ENCODE measurements around the gene CLSTN2. TPM values are rescaled to one million over a fixed set of nuclear protein-coding genes. Genes with fewer than 3 reads are reported as not detected.

Gene CLSTN2
- total RNA-seq, 2 experiments from 2014 or later, result 0.08 TPM; not detected in 1

DNA sequence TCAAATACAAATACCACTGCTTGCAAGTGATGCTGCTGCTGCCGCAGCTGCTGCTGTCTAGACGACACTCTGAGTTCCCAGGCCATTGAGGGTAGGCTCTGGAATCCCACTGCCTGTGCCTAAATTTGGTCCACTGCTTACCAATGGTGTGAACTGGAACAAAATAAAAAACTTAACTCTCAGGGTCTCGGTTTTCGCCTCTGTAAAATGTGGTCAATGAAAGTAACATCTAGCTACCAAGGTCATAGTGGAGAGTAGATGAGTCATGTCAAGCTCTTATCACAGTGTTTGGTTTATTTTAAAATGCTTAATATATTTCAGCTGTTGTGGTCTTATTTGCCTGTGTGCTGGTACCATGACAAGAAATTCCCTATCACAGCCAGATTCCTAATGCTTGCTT is 299.3 kb downstream of the CLSTN2 start:
- Mint-ChIP-seq H3K4me1 (no peaks in the 10 kb centered on the region), H3K9me3 (no peaks in the 10 kb centered on the region), H3K27ac (no peak overlapping the region), H3K4me3 (no peak overlapping the region), H3K36me3 (no peaks in the 10 kb centered on the region), H3K27me3 (peaks cover 9% of the 10 kb centered on the region)
- no peak for DNase-seq

DNA sequence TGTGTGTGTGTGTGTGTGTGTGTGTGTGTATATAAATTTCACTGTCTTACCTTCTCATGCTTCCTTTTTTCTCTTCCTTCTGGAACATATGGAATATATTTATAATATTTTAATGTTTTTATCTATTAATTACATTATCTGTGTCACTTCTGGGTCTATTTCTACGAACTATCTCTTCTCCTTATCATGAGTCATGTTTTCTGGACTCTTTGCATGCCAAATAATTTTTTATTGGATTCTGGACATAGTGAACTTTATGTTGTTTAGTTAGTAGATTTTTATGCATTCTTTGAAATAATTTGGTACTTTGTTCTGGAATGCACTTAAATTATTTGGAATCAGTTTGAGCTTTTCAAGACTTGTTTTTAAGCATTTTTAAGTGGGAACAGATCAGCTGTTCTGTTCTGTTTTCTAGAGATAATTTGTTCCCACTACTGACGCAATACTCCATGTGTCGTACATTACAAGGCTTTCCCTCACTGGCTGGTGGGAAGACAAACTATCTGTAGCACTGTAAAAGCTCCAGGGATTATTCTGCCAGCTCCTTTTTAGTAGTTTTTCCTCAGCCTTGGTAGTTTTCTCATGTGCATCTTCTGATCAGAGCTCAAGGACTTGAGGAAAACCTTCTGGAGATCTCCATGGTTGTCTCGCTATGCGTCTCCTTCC is 302.0 kb downstream of the CLSTN2 start:
- no peak for DNase-seq
- Mint-ChIP-seq H3K9me3 (no peaks in the 10 kb centered on the region), H3K36me3 (no peaks in the 10 kb centered on the region), H3K4me1 (no peaks in the 10 kb centered on the region), H3K27ac (no peak overlapping the region), H3K4me3 (no peak overlapping the region), H3K27me3 (peaks cover 9% of the 10 kb centered on the region)

- no peak overlapping the region for H3K4me3 Mint-ChIP-seq
- H3K36me3 Mint-ChIP-seq, result no peaks in the 10 kb centered on the region
- no peak for DNase-seq
- peaks cover 9% of the 10 kb centered on the region for H3K27me3 Mint-ChIP-seq
- no peaks in the 10 kb centered on the region for H3K4me1 Mint-ChIP-seq
- no peaks in the 10 kb centered on the region for H3K9me3 Mint-ChIP-seq
- H3K27ac Mint-ChIP-seq, result no peak overlapping the region
Measured at GRCh38 chr3:140238646-140239314, 303.8 kb downstream of the CLSTN2 start.

GRCh38 chr3:140242818-140243276 is 307.9 kb downstream of the CLSTN2 start:
- Mint-ChIP-seq H3K27me3 (no peaks in the 10 kb centered on the region), H3K27ac (no peak overlapping the region), H3K9me3 (no peaks in the 10 kb centered on the region), H3K4me1 (no peaks in the 10 kb centered on the region), H3K36me3 (no peaks in the 10 kb centered on the region), H3K4me3 (no peak overlapping the region)
- no peak for DNase-seq

DNA sequence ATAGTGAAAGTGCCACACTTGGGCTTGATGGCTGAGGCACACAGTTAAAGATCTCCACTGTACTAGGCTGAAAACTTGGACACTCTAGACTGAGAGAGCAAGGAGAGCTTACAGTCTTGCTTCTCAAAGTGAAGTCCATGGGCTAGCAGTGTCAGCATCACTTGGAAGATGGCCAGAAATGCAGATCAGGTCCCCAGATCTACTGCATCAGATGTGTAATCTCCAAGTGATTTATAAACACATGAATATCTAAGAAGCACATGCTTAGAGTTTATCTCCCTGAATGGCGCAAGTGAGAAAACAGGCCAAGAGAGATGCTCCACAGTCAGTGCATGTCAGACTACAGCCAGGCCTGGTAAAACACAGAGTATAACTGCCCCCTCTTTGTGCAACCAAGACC is 308.6 kb downstream of the CLSTN2 start:
- Mint-ChIP-seq H3K27me3 (no peaks in the 10 kb centered on the region), H3K27ac (no peak overlapping the region), H3K9me3 (no peaks in the 10 kb centered on the region), H3K36me3 (no peaks in the 10 kb centered on the region), H3K4me1 (no peaks in the 10 kb centered on the region), H3K4me3 (no peak overlapping the region)
- no peak for DNase-seq

DNA sequence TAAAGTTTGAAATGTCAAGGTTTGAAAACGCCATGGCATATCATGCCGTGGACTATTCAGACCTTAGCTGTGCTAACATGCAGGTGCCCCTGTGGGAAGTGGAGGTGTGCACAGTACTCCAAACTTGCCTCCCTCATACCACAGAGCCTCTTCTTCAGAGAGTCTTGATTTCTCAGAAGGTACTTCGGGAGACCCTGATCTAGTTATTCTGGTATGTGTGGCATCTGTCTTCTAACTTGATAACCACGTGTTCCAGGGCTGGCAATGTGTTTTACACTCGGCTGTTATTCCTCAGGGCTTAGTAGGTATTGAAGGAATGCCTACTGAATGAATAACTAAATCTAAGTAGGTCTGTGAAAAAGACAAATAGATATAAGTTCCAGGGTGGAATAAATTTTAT is 309.9 kb downstream of the CLSTN2 start:
- Mint-ChIP-seq H3K36me3 (no peaks in the 10 kb centered on the region), H3K4me1 (no peaks in the 10 kb centered on the region), H3K9me3 (no peaks in the 10 kb centered on the region), H3K27ac (no peak overlapping the region), H3K4me3 (no peak overlapping the region), H3K27me3 (no peaks in the 10 kb centered on the region)
- DNase-seq, result no peak

- Mint-ChIP-seq H3K27ac (no peak overlapping the region), H3K36me3 (no peaks in the 10 kb centered on the region), H3K9me3 (no peaks in the 10 kb centered on the region), H3K4me3 (no peak overlapping the region), H3K27me3 (no peaks in the 10 kb centered on the region), H3K4me1 (no peaks in the 10 kb centered on the region)
- no peak for DNase-seq
Measured at GRCh38 chr3:140246578-140246977, 311.6 kb downstream of the CLSTN2 start.

DNA sequence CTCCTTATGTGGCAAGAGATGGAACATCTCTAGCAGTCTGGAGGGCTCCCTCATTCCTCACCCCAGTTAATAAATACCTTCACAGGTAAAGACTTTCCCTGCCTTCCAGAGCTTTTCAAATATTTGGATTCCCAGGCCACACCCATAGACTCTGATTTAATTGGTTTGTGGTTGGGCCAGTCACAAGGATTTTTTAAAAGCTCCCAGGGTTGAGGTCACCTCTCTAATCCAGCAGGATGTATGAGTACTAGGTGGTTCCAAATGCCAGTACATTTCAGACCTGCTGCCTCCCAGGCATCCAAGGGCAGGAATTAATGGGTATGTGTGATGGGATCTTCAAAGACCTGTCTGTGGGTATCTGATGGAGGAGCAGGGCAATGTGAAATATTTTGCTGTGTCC is 312.8 kb downstream of the CLSTN2 start:
- Mint-ChIP-seq H3K27me3 (peaks cover 3% of the 10 kb centered on the region), H3K36me3 (no peaks in the 10 kb centered on the region), H3K27ac (no peak overlapping the region), H3K9me3 (no peaks in the 10 kb centered on the region), H3K4me3 (no peak overlapping the region), H3K4me1 (no peaks in the 10 kb centered on the region)
- no peak for DNase-seq

DNA sequence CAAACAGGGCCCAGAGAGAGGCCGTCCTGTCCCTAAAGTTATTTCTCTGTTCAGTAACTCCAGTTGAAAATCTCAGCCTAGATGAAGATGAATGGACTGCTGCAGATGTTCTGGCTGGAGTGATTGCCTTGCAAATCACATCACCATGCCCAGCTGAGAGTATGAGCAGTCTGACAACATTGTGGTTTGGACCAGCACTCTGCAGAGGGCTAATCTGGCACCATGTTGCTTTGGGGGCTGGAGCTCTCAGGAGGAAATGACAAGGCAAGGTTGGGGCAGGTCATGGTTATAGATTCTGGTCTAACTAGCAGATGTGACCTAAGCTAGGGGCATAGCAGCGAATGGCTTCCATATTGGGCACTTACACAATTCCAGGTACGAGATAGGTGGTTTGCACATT is 314.2 kb downstream of the CLSTN2 start:
- no peak for DNase-seq
- Mint-ChIP-seq H3K9me3 (no peaks in the 10 kb centered on the region), H3K27ac (no peak overlapping the region), H3K36me3 (no peaks in the 10 kb centered on the region), H3K27me3 (peaks cover 7% of the 10 kb centered on the region), H3K4me1 (no peaks in the 10 kb centered on the region), H3K4me3 (no peak overlapping the region)

DNA sequence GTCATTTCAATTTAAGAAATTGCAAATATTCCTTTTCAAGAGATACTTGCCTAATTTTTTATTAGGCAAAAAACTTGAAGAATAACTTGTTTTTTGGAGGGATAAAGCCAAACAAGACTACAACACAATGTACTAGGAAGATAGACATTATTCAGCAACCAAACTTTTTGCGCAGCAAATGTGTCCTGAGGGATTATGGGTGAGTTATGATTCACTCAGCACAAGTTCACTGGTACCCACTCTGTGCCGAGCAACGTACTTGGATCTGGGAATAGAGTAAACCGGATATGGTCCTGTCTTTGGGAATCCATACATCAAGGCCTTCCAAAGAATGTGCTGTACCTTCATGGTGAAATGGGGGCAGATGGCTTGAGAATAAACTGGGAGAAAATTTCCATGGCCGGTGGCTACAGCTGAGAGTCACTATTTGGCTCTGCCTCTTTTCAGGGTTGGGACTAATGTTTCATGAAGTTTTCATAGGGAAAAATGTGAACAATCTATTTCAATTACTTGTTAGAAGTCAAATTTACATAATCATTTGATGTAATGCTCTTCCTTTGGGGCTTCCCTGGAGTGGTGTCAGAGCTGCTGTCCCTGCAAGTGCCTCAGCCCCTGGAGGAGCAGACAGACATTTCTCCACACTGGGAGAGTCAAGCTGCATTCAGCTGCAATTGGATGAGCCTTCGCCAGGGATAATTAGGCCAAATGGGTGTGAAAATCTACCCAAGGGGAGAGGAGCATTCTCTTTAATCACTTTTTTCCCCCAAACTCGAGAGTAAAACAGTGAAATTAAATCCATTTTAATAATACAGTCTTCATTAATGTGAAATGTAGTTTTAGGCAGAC is 315.2 kb downstream of the CLSTN2 start:
- no peaks in the 10 kb centered on the region for H3K4me1 Mint-ChIP-seq
- no peaks in the 10 kb centered on the region for H3K9me3 Mint-ChIP-seq
- no peak overlapping the region for H3K4me3 Mint-ChIP-seq
- H3K27ac Mint-ChIP-seq, result no peak overlapping the region
- no peaks in the 10 kb centered on the region for H3K36me3 Mint-ChIP-seq
- no peak for DNase-seq
- H3K27me3 Mint-ChIP-seq, result peaks cover 11% of the 10 kb centered on the region

DNA sequence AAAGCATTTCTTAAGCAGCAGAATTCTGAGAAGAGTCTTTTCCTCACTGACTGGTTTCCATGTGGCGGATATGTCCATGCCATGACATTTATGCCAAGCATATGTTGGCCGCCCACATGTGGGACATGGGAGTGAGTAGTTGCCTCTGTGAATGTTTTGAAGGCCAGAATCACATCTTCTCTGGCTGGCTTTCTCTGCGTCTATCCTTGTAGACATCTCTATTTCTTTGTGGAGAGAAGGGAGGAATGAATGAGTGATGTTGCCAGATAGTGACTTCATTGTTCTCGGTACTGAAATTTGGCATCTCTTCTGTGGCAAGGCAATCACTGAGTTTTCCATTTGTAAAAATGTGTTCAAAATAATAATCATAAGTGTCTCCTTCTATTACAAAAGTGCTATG is 316.0 kb downstream of the CLSTN2 start:
- Mint-ChIP-seq H3K27me3 (peaks cover 11% of the 10 kb centered on the region), H3K4me3 (no peak overlapping the region), H3K4me1 (no peaks in the 10 kb centered on the region), H3K27ac (no peak overlapping the region), H3K9me3 (no peaks in the 10 kb centered on the region), H3K36me3 (no peaks in the 10 kb centered on the region)
- no peak for DNase-seq

DNA sequence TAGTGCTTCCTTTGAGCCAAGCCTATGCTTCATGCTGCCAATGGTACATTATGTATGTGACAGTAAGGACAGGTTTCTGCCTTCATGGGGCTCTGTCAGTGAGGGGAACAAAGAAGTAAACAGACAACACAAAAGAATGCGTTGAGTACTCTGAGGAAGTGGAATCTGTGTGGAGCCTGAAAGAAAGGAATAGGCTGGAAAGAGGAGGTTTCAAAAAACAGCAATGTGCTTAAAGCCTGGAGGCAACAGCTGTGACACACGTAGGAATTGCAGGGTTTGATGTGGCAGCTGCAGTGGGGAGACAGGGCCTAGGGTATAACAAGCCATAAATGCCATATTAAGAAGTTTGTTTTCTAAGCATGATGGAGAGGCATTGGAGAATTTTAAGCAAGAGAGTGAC is 316.7 kb downstream of the CLSTN2 start:
- H3K9me3 Mint-ChIP-seq, result no peaks in the 10 kb centered on the region
- peaks cover 11% of the 10 kb centered on the region for H3K27me3 Mint-ChIP-seq
- DNase-seq, result no peak

GRCh38 chr3:140252812-140253656 is 318.0 kb downstream of the CLSTN2 start:
- Mint-ChIP-seq H3K27me3 (peaks cover 11% of the 10 kb centered on the region), H3K4me3 (no peak overlapping the region), H3K36me3 (no peaks in the 10 kb centered on the region), H3K9me3 (no peaks in the 10 kb centered on the region), H3K4me1 (no peaks in the 10 kb centered on the region), H3K27ac (no peak overlapping the region)
- no peak for DNase-seq

More for the DNA sequence above, 316.7 kb downstream of the CLSTN2 start:
- Mint-ChIP-seq H3K4me1 (no peaks in the 10 kb centered on the region), H3K27ac (no peak overlapping the region), H3K4me3 (no peak overlapping the region), H3K36me3 (no peaks in the 10 kb centered on the region)

GRCh38 chr3:140258222-140258724 is 323.3 kb downstream of the CLSTN2 start:
- no peak for DNase-seq
- Mint-ChIP-seq H3K36me3 (no peaks in the 10 kb centered on the region), H3K27ac (no peak overlapping the region), H3K4me3 (no peak overlapping the region), H3K4me1 (no peaks in the 10 kb centered on the region), H3K9me3 (no peaks in the 10 kb centered on the region), H3K27me3 (peaks cover 8% of the 10 kb centered on the region)

Measured in activated naive CD8-positive, alpha-beta T cell treated with anti-CD3 and anti-CD28 coated beads for 36 hours (primary cell).